GM18520 (cell line): ENCODE measurements around the gene PLTP.

Experiments
- ATAC-seq: cut with Tn5 transposase; IDR thresholded peaks from one replicate; pipeline ENCODE4 v1.9.1; 2021; ENCODE audit not compliant: unreplicated experiment

PLTP gene

DNA sequence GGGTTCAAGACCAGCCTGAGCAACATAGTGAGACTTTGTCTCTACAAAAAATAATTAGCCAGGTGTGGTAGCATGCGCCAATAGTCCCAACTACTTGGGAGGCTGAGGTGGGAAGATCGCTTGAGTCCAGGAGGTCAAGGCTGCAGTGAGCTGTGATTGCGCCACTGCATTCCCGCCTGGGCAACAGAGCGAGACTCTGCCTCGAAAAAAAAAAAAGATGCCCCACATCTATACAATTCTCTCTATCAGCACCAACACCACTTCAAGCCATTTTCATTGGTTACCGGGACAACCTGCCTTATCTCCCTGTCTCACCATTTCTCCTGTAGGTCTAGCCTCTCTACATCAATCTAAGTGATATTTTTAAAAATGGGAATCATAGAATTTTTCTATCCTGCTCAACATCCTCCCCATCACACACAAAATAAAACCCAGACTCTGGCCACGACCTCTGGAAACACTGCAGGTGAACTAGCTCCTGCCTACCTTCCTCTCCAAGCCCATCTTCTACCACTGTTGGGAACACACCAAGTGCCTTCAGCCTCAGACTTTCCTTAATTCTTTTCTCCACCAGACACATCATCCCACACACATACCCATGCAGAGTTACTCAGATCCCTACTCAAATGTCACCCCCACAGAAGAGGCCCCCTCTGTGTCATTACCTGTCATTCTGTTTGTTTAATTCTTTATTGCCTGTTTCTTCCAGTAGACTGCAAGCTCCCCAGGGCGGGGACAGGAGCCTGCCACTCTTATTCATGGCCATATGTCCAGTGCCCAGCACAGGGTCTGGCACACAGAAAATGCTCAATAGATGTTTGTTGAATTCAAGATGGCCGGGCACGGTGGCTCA lies 9.6 kb upstream of the PLTP start:
- no peak for ATAC-seq

DNA sequence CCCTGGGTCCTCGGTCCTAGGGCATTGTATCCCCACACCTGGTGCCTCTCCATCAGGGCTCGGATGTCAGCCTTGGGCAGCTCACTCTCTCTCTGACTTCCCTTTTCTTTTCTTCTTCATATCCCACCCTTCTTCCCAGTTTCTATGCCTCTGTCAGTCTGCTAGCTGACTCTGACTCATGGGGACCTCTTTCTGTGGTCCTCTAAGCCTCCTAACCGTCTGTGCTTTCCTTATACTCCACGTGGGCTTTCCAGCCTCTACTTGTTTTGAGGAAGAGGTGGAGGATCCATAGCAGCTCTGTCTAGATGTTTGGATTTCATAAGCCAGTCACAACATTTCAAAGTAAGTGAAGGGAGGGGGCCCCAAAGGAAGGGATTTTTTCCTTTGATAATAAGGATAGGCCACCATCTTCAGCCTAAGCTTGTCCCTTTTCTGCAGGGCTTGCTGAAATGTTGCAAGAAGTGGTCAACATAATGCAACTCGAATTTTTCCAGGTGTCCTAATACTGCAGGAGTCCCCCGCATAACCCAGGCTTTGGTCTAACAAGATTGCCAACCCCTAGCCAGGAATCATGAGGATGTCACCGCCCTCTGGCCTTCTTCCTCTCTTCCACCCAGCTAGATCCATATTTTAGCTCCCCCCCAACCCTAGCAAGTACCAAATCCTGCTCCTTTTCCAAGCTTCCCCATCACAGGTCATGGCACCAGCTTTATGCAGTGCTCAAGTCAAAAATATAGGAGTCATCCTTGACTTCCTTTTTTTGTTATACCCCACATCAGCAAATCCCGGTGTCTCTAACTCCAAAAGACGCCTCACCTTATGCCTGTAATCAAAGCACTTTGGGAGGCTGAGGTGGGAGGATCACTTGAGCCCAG lies 8.7 kb upstream of the PLTP start:
- ATAC-seq, result no peak

DNA sequence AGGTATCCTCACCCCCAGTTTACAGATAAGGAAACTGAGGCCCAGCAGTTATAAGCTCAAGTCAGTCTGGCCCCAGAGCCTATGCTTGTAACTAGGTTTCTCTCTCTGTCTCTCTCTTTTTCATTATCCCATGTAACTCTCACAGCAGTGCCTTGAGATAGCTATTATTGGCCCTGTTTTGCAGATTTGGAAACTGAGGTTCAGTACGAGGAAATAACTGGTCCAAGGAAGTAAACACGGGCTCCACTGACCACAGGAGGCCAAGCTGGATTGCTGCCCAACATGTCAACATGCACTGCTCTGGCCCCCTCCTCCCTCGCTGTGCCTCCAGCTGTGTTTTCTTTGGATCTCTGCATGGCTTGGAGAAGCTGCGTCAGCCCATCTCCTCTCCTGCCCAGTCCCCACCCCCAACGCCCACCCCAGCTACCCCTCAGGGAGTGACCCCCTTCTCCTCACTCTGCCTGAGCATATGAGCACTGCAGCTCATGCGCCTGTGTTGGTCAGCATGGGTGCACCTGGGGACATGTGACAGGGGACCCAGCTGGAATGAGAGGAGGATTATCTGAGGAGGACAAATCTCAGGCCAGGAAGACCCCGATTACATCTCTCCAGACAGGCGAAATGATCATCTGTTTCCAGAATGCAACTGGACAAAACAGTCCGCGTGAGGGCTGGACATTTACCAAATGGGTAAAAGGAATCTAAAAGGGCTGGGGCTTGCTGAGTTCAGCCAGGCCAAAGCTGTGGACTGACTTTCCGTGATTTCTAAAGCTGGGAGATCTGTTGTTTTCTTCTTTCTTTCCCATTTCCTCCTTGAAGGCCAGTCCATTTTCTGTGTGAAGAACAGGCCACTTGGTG lies 7.8 kb upstream of the PLTP start:
- ATAC-seq, result no peak

DNA sequence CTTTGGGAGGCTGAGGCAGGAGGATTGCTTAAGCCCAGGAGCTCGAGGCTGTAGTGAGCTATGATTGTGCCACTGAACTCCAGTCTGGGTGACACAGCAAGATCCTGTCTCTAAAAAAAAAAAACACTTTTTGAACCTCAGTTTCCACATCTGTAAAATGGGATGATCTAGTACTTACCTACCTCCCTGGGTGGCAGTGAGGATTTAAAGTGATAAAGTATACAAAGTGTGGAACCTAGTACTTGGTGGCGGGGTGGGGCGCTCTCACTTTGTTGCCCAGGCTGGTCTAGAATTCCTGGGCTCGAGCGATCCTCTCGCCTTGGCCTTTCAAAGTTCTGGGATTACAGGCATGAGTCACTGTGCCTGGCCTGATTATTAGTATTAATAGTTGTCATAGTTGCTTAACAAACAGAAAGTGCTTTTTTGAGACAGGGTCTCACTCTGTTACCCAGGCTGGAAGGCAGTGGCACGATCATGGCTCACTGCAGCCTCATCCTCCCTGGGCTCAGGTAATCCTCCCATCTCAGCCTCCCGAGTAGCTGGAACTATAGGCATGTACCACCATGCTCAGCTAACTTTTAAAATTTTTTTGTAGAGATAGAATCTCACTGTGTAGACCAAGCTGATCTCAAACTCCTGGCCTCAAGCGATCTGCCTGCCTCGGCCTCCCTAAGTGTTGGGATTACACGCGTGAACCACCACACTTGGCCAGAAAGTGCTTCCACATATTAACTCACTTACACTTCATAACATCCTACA lies 7.0 kb upstream of the PLTP start:
- no peak for ATAC-seq

DNA sequence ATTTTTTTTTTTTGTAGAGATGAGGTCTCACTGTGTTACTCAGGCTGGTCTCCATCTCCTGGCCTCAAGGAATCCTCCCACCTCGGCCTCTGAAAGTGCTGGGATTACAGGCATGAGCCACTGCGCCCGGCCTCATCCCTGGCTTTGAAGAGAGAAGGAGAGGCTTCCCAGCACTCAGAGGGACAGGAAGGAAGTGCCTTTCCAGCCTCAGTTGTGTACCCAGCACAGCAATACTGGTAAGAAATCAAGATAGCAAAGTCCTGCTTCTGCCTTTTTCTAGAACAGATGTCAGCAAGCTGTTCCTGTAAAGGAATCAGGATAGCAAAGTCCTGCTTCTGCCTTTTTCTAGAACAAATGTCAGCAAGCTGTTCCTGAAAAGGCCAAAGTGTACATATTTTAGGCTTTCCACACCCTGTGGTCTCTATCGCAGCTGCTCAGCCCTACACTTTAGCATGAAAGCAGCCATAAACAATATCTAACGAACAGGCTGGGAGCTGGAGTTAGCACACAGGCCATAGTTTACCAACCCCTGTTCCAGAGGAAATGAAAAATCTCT lies 6.3 kb upstream of the PLTP start:
- ATAC-seq, result no peak

DNA sequence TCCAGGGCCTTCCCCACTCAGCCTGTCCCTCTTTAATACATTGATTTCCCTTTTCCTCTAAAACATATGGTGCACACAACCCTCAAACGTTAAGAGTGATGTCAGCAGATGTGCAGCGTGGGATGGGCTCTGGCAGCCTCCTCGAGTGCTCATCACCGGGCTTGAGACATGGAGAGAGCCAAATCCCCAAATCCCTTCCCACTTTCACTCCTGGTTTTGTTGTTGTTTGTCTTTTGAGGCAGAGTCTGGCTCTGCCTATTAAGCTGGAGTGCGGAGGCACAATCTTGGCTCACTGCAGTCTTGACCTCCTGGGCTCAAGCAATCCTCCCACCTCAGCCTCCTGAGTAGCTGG lies 5.8 kb upstream of the PLTP start:
- no peak for ATAC-seq

DNA sequence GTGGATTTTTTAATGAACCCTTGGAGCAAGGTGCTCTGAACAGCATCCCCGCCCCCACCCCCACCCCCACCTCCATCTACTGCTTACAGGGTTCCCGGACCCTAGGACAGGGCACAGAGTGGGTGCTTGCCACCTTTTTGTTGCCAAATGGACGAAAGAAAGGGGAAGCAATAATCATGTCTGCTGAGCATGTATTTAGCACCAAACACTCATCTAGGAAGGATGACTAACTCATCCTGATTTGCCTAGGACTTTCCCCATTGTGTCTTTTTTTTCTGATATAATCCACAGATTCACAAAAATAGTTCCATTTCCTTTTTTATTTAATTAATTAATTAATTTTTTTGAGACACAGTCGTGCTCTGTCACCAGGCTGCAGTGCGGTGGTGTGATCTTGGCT lies 1.2 kb upstream of the PLTP start:
- no peak for ATAC-seq

DNA sequence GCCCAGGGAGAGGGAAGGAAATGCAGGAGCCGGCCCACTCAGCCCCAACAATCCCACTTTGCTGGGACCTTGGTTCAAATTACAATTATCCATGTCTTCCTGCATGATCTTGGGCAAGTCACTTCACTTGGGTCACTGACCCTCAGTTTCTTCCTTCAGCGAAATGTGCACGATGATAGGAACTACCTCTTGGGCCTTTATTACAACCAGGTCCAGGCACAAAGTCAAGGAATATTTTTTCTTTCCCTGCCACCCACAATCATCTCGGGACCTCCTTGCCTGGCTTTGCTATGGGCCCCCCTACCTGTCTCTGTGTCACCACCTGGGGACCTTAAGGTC lies 358 bp upstream of the PLTP start:
- ATAC-seq, result no peak

DNA sequence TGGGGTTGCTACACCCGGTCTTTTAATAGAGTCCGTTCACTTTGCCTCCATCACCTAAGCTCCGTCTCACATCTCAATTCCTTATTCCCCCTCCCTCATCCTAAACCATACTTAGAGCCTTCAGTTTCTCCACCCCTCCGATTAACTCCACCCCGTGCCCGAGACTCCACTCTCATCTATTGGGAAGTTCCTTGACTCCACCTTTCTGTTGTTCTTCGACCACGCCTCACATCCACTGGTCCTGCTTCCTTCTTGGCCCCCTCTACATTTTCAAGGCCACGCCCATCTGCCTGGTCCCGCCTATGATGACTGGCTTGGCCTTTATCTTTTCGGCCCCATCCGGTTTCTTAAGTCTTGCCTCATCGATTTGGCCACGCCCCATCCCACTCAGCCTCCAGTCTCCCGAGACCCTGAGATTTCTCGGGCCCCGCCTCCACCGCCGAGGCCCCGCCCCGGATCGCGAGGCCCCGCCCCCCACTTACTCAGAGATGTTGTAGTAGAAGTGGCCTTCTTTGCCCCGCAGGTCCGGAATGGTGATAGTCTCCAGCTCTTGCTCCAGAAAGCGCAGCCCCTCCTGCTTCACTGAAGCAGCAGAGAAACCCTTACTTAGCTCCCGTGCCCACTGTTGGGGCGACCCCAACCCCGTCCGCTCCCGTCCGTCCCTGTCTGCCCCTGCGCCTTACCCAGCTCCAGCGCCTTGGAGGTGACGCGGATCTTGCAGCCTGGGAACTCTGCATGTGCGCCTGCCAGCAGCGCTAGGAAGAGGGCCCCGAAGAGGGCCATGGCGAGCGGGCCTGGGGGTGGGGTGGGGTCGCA lies 1.1 kb downstream of the PLTP start:
- no peak for ATAC-seq

DNA sequence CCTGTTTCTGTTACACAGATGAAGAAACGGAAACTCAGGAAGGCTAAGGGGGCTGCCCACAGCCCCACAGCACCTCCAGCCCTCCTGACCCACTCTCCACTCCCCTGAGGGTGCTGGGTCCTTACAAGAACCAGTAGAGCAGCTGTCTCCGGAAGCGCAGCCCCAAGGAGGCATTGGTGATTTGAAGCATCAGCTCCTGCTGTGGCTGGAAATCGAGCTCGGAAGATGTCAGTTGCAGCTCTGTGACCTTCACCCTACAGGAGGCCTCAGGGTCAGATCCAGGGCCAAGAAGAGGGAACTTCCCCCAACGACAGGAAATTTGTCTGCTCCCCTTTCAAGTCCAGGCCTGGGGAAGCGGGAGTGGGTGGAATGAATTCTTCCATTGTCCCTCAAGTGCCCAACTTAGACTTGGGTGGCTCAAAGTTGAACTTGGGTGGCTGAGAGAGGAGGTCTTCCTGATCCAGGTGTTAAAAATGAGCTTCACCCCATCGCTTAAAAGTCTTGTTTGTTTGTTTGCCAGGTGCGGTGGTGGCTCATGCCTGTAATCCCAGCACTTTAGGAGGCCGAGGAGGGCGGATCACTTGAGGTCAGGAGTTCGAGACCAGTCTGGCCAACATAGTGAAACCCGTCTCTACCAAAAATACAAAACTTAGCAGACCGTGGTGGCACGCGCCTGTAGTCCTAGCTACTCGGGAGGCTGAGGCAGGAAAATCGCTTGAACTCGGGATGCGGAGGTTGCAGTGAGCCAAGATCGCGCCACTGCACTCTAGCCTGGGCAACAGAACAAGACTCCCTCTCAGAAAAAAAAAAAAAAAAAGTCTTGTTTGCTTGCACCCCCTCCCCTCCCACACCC lies 1.9 kb downstream of the PLTP start:
- no peak for ATAC-seq

DNA sequence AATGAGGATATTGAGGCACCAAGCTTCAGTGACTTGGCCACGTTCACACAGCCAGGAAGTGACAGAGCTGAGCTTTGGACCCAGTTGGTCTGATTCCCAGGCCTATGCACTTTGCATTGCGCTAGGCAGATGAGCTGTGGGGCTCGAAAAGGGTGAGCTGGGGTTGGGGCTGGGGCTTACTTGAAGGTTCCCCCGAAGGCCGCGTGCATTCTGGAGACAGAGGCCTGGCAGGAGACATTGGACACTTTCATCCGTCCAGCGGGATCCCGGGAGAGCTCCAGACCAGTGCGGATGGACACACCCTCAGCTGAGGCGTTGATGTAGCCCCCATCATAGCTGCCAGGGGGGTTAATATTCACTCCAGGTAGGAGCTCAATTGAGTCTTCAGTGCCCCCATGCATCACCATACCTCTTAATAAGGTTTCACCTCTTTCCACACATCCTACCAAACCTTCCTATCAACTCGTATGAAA lies 2.6 kb downstream of the PLTP start:
- ATAC-seq, result no peak

DNA sequence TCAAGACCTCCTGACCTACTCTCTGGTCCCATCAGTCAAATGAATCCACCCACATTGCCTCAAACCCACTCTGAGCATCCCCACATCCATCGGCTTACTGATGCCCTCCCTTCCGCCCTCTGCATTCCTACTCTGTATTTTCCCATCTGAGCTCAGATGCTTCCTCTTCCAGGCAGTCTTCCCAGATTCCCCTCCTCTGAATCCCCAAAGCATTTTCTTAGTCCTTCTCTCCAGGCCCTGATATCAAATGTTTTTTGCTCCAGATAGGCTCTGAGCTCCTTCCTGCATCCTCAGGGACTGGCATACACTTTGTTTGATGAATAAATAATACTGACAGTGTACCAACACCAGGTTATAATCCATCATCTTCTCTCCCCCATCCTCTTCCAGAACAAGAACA lies 3.9 kb downstream of the PLTP start:
- no peak for ATAC-seq

DNA sequence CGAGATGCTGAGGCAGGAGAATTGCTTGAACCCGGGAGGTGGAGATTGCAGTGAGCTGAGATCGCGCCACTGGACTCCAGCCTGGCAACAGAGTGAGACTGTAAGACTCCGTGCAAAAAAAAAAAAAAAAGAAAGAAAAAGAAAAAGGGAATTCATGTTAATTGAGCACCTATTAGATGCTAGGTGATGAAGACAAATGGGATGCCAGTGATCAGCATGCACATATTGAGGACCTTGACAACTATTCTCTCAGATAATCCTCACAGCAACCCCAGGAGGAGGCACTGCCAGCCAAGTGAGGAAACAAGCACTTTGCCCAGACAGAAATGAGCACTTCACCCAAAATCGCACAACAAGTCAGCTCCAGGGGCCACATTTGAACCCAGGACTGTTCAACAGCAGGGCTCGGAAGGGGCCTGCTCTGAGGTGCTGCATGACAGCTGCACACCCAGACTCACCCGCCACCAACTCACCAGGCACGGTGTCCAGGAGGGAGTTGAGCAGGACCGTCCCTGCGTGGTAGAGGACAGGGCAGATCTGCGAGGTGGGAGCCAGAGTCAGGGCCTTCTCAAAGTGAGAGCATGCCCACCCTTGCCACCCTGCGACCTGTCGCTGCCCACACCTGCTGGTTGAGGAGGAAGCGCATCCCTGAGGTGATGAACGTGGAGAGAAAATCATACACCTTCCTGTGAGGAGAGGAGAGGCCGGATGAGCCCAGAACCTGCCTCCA lies 4.6 kb downstream of the PLTP start:
- no peak for ATAC-seq

DNA sequence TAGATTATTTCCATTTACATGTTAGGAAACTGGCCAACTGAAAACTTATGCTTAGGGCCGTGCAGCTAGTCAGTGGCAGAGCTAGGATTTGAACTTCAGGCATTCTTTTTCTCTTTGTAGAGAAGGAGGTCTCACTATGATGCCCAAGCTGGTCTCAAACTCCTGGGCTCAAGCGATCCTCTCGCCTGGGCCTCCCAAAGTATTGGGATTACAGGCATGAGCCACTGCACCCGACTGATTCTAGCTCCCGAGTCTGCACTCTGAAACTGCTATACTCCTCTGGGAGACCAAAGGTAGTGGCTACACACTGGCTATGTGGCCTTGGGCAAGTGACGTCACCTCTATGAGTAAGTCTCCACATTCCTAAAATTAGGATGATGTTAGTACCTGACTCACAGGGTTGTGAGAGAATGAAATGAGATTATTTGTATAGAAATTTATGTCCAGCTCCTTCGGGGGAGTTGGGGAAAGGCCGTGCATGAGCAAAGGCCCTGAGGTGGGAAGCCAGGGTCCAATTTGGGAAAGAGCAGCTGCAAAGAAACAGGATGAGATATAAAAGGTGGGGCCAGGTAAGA lies 6.4 kb downstream of the PLTP start:
- no peak for ATAC-seq

DNA sequence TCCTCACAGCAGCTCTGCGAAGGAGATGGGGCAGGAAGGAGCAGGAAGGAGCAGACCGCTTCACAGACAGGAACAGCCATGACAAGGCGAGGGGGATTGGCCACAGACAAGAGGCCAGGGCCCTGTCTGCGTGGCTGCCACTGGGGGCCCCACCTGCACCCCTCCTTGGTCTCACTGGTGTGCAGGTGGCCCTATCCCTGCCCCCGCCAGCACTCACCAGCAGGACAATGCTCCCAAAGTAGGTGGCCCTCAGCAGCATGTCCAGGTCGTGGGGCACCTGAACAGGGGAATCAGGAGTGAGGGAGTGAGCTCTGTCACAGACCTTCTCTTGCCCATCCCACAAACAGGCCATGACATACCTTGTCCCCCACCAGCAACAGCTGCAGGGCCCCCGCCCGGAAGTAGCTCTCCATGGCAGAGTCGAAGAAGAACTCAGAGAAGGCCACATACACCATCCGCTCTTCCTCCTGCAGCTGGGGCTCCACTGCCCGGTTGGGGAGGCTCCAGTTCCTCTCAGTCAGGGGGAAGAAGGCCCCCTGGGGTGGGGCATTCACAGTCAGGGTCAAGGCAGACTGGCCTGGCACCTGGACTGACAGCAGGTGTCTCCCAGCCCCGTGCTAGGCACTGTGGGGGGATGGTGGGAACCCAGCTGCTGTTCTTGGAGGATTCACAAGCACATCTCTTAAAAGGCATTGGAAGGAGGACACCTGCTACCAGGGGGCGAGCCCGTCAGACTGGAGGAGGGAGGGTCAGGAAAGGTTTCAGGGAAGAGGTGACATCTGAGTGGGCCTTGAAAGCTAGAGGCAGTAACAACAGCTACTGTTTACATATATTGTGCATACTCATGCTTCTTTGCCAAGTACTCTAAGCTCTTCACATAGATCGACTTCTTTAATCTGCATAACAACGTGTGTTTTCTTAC lies 7.1 kb downstream of the PLTP start:
- ATAC-seq, result no peak

DNA sequence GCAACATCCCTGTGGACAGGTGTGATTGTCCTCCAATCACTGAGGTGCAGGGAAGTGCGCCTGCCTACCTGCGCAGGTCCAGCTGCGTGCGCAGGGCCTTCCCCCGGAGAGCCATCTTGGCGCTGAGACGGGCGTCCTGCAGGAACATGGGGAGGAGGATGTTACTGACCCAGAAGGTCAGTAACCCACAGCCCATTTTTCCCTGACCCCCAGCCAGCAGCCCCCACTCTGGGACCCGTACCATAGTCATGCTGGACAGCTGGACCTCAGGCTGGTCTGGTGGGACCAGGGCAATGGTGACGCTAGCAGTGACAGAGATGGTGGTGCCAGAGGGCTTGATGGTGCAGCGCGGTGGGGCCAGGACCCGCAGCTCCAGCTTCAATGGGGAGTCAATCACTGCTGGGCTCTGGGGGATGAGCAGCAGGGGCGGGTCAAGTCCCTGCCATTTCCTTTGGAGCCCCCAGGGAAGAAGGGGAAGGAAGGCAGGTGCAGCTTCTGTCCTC lies 9.7 kb downstream of the PLTP start:
- no peak for ATAC-seq
